ENCODE results near the gene PRICKLE3.
A peak's percentile ranks its signal among the peaks of the same experiment; 100 is the strongest.

The PRICKLE3 gene

GRCh38 chrX:49206543-49206942, 20.4 kb upstream of the PRICKLE3 start:
- DNase-seq (ENCODE audit: low spot score), result no peak

DNA sequence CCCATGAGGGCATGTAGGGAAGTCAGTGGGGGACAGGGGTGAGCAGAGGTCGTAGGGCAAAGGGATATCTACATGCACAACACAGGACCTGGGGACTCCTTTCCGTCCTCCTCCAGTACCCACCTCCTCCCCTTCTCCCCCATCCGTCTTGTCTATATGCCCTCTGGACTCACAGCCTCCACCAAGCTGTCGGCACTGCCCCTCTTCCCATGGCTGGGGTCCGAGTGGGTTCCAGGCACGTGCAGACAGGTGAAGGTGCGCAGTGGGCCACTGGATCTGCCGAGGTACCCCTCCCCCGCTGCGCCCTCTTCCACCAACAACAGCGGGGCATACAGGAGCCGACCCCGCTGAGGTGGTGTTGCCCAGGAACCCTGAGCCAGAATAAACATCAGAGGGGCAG, 19.3 kb upstream of the PRICKLE3 start:
- DNase-seq (ENCODE audit: low spot score), result no peak

DNA sequence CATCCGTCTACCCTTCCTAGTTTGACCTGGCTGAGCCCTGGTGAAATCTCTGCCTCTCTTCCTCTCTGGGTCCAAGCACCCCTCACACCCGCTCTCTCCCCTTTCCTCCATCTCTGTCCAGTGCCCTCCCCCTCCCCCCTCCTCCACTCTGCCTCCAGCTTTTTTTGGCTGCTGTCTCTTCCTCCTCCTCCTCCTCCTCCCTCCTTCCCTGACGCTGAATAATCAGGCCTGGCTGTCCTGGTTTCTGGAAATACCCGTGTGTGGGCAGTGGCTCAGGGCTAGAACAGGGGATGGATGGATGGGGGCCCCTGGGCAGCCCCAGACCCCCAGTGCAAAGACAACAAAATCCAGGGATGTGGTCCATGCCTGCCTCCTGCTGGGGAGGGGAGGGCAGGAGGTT, 18.5 kb upstream of the PRICKLE3 start:
- DNase-seq (ENCODE audit: low spot score), result no peak

DNA sequence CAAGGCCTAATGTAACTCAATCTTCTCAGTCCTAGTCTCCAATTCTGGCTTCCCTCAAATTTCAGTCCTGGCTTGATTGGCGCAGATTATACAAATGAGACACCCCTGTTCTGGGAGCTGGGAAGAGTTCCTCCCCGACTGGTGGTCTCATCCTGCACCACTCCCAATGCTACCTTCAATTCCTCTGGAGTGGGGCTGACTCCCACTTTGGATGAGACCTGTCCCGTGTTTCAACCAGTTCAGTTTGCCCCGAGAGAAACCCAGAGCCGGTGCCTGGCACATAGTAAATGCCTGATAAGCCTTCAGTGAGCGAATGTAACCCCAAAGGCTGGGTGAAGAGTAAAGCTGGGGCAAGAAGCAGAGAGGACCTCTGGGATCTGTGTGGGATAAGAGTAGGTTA, 17.8 kb upstream of the PRICKLE3 start:
- no peak for DNase-seq (ENCODE audit: low spot score)

GRCh38 chrX:49203536-49203935, 17.4 kb upstream of the PRICKLE3 start:
- DNase-seq (ENCODE audit: low spot score), result no peak

- DNase-seq (ENCODE audit: low spot score), result no peak
Measured at GRCh38 chrX:49202022-49202421, 15.8 kb upstream of the PRICKLE3 start.

- peak; percentile 96 for DNase-seq (ENCODE audit: low spot score)
Measured at GRCh38 chrX:49199906-49200771, 14.0 kb upstream of the PRICKLE3 start, which contains the start of gene SYP. Gene SYP, minus strand, starts transcription at chrX:49200193. Its CDS starts 7 bp downstream, at chrX:49200186.

DNA sequence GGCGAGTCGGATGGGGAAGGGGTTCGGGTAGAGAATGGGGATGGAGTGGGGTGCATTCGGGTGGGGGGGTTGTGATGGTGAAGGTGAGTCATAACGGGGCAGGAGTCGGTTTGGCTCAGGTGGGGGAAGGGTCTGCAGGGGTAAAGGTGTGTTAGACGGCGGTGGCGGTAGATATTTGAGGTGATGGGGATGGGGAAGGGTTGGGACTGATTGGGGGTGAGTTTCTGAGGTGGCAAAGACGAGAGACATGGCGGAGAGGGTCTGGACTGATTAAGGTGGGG, 13.1 kb upstream of the PRICKLE3 start:
- DNase-seq (ENCODE audit: low spot score), result no peak

DNA sequence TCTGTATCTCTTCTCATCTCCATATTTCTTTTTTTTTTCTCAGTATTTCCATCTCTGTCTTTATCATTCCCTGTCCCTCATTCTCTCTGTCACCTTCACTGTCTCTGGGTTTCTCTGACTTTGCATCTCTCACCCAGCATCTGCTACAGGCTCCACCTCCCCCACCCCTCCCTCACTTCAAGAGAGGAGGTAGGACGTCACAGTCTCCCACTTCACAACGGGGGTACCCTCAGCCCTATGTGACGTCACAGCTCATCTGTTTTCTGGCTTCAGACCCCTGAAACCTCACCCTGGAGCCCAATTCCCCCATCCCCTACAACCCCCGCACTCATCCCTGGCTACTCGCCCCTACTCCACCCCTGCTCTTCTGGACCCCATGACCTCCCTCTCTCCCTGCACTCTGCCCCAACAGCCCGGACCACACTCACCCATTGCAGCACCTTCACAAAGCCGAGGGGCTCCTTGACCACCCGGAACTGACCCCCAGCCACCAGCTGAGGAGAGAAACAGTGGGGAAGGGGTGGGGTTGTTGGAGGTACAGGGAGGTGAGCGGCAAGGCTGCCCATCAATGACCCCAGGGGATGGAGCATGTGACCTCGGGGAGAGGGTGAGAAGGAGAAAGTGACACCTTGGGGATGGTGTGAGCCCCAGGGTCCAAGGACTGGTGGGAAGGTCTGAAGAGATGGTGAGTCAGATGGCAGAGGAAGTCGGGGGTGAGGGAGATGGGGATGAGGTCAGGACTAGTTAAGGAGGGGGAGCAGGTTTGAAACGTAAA, 12.6 kb upstream of the PRICKLE3 start:
- DNase-seq (ENCODE audit: low spot score), result no peak

- DNase-seq (ENCODE audit: low spot score), result no peak
Measured at GRCh38 chrX:49197543-49198087, 11.4 kb upstream of the PRICKLE3 start.

DNA sequence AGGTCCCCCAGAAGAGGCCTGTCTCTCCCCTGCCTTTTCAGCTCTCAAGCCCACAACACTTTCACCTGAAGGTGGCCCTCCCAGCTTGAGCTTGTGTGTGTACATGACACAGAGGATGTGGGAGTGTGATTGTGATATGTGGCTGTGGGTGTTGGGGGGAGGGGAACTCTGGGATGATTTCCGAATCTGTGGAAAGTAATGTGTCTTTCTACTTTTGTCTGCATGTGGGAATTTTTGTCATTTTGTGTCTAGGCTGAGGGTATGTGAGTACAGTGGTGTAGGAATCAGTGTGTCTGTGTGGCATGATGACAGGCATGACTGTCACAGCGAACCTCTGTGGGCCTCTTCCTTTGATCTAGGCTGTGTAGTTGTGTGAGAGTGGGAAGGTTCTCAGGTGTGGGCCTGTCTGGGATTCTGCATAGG, 7.4 kb upstream of the PRICKLE3 start:
- no peak for DNase-seq (ENCODE audit: low spot score)

GRCh38 chrX:49192722-49193328, 6.7 kb upstream of the PRICKLE3 start:
- DNase-seq (ENCODE audit: low spot score), result peak; percentile 23

DNA sequence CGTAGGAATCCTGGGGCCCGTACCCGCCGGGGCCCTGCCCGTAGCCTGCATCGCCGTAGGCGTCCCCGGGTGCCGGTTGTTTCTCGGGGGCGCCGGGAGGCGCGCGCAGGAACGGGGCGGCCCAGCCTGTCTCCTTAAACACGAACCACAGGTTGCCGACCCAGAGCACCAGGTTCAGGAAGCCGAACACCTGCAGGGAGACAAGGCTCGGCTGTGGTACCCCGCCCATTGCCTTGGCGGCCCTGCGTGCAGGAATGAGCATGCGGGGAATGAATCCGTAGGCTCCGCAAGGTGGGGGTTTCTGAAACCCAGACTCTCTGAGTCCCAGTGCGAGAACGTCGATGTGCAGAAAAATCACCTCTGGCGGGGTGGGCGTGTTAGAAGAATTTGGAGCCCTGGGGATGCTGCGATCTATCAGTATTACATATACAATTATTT, 5.4 kb upstream of the PRICKLE3 start:
- no peak for DNase-seq (ENCODE audit: low spot score)

DNA sequence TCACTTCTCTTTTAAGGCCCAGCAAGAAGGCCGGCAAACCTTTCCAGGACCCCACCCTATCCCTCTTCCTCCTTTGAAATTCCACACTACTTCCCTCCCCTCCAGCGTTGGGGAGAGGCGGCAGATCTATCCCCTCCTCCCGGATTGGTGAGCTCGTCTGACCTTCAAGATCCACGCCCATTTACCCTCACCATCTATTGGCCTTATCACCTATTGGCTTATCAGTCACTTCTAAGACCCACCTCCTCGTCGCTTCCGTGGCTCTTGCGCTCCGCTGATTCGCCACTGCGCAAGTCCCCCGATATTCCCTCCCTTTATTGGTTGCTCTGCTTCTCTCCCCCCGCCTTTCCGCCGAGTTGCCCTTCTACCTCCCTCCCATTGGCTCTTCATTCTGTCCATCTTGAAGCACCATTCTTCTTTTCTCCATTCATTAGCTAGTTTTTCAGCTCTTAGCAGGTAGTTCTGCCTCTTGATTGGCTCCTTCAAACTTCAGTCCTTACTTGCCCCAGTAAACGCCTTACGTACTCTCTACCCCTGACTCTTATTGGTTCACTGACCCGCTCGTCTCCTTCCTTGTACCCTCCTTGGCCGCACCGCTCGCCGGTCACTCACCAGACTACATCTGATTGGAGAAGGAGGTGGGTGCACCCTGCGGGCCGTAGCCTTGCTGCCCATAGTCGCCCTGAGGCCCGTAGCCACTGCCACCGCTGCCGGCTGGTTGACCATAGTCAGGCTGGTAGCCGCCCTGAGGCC, 4.8 kb upstream of the PRICKLE3 start:
- peak; percentile 93 for DNase-seq (ENCODE audit: low spot score)

DNA sequence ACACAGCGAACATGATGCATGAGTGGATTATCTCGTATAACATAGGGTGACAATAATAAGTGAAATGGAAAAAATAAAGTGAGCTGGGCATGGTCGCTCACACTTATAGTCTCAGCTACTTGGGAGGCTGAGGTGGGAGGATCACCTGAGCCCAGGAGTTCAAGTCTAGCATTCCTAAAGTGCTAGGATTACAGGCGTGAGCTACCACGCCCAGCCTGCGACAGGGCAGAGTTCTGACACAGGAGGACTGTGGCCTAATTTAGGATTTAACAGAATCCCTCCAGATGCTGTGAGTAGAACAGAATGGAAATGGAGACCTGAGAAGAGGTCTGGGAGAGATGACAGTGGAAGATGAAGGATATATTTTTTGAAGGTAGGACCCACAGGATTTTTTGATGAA, 3.4 kb upstream of the PRICKLE3 start:
- DNase-seq (ENCODE audit: low spot score), result no peak

DNA sequence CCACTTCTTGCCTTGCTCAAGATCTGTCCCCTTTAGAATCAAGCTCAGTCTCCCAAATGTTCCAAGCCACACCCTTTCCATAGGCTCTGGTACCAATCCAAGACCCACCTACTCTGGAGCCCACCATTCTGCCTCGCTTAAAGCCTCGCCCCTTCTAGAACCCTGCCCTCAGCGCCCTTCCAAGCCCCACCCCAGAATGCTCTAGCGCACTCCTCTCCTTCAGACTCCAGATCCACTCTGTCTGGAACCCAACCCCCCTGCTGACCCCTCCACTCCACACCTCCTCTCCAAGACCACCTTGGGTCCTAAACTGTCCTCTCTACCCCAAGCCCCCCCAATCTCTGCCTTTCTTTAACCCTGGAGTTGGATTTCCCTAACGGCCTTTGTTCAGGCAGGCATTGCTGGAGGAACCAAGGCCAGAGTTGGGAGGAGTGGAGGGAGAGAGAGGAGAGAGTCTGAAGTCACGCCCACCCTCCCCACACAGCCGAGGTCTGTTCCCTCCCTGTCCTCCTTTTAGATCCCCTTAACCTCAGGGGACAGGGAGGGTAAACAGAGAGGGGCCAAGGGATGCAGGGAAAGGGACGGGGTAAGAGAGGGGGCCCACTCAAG, 2.4 kb upstream of the PRICKLE3 start:
- no peak for DNase-seq (ENCODE audit: low spot score)

DNA sequence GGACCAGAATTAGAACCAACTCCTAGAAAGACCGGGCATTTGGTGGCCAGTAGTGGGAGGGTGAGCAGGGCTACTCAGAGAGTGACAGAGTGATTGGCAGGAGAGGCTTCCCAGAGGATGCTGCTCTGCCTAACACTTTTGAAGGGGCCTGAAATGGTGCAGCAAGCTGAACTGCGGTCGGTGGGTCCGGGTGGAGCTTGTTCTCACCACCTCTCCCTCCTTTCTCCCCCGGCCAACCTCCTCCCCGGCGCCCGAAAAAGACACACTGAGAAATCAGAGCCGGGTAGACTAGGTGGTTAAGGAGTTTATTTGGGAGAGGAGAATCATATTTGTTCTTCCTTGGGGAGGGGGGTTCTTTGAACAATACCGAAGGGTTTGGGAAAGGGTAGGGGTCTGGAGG, 1.4 kb upstream of the PRICKLE3 start:
- no peak for DNase-seq (ENCODE audit: low spot score)

- DNase-seq (ENCODE audit: low spot score), result no peak
Measured at GRCh38 chrX:49187028-49187394, 838 bp upstream of the PRICKLE3 start.

DNA sequence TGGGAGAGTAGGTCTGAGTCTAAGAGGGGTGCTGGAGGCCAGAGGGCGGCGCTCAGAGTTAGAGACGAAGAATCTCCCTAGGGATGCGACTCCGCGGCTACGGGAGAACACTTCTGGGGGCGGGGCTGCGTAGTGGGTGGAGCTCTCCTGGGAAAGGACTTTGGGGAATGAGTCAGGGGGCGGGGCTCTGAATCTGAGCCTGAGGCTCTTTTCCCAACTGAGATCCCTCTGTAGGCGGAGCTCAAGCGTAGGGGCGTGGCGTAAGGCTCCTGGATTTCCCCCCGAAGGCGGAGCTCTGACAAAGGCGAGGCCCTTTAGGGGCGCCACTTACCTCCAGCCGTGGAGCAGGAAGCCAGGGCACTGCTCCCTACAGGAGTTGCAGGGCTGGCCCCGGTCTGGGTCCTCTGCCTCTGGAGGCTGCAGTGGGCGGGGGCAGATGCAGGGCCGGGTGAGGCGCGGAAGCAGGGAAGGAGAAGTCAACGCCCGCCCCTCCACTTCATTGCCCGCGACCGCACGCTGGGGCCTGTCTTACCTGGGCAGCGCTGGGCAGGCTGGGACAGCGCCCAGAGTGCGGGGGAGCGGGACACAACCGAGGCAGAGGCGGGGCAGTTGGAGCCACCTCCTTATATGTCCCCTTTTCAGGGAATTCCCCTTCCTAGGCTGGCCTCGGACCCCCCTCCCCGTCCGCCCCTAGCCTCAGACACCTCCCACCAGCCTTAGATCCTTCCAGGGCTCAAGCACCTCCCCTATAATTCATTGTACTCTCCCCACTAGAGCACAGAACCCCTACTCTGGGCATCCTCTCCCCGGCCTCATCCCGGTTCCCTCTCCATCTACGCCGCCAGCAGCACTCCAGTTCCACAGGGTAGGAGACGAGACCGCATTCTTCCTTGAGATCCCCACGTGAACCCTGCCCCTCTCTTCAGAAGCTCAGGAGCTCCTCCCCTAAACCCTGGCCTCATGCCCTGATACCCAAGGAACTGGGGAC, 1.6 kb downstream of the PRICKLE3 start:
- DNase-seq (ENCODE audit: low spot score), result peak; percentile 81

DNA sequence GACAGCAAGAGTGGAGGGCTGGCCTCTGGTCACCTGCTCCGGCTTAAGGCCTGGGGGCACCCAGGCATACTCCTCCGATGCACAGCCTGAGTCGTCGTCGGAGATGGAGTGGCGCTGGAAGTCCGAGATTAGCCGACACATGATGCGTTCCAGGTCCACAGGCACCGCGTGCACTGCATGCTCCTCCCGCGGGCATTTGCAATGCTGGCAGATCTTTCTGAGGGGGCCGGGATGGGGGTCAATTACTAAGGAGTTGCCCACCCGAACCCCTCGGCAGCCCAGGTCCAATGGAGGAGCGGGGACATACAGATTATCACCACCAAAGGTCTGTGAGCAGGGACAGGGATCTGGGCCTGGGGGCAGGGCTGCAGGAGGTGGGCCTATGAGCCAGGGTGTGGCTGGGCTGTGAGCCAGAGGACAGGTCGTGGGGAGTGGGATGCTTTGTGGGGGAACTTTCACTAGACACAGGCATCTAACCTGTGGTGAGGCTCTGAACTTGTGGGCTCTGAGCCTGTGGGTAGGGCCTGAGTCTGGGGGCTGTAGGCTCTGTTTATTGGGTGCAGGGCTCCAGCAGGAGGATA, 2.4 kb downstream of the PRICKLE3 start:
- DNase-seq (ENCODE audit: low spot score), result no peak
